ENCODE measurements around the gene RYR3.

GRCh38 chr15:33601461-33601860 is 290.7 kb downstream of the RYR3 start:
- TF ChIP-seq EZH2 (IDR thresholded peaks at IDR 0.05; ENCODE audit: borderline replicate concordance, insufficient read depth, low read depth, low read length, poor library complexity, severe bottlenecking) (no peak), CTCF (IDR thresholded peaks at IDR 0.05) (no peak)
